GM12864 (cell line): ENCODE results near the gene EOGT.

ENCODE experiments used
- DNase-seq: peaks from one replicate; pipeline ENCODE4 v3.0.0-alpha.2; 2011; ENCODE audit warnings: low read depth
- H3K4me3 ChIP-seq: 2 replicates; pipeline ENCODE4 v1.5.1; 2011; ENCODE audit warnings: mild to moderate bottlenecking, low read depth, low read length, control low read depth
- TF ChIP-seq, protein P1 (sequence below): IDR thresholded peaks from 2 replicates; pipeline ENCODE4 v1.5.1; 2011; ENCODE audit warnings: low read depth, mild to moderate bottlenecking, moderate library complexity, low read length, control low read depth, inconsistent platforms; ENCODE audit errors: missing control alignments

Gene EOGT

DNA sequence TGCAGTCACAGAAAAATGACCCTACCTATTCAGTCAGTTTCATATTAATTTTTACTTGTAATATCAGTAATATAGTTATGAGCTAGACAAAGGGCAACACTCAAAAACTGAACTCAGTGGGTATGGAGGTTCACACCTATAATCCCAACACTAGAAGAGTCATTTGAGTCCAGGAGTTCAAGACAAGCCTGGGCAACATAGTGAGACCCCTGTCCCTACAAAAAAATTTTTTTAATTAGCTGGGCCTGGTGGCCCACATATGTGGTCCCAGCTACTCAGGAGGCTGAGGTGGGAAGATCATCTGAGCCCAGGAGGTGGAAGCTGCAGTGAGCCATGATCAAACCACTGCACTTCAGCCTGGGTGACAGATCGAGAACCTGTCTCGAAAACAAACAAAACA lies 35.5 kb upstream of the EOGT start:
- TF ChIP-seq, protein P1, sequence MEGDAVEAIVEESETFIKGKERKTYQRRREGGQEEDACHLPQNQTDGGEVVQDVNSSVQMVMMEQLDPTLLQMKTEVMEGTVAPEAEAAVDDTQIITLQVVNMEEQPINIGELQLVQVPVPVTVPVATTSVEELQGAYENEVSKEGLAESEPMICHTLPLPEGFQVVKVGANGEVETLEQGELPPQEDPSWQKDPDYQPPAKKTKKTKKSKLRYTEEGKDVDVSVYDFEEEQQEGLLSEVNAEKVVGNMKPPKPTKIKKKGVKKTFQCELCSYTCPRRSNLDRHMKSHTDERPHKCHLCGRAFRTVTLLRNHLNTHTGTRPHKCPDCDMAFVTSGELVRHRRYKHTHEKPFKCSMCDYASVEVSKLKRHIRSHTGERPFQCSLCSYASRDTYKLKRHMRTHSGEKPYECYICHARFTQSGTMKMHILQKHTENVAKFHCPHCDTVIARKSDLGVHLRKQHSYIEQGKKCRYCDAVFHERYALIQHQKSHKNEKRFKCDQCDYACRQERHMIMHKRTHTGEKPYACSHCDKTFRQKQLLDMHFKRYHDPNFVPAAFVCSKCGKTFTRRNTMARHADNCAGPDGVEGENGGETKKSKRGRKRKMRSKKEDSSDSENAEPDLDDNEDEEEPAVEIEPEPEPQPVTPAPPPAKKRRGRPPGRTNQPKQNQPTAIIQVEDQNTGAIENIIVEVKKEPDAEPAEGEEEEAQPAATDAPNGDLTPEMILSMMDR: no peak
- DNase-seq: no peak

DNA sequence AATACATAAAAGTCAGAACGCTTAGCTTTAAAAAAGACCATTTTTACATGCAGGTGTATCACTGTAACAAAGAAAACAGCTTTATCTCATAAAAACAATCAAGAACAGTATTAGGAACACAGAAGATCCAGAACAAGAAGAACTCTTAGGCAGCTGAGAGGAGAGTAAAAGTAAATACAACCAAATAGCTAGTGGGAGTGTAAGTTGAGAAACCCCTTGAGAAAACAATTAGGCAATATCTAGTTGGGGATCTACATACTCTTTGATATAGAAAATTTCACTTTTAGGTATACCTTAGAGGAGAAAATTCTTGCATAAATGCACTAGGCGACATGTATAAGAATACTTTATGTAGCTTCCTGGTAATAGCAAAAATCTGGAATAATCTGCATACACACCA lies 31.1 kb upstream of the EOGT start:
- TF ChIP-seq, protein P1: no peak
- DNase-seq: no peak
- no peak overlapping the region for H3K4me3 ChIP-seq

More for the DNA sequence above, 35.5 kb upstream of the EOGT start:
- H3K4me3 ChIP-seq: no peak overlapping the region

DNA sequence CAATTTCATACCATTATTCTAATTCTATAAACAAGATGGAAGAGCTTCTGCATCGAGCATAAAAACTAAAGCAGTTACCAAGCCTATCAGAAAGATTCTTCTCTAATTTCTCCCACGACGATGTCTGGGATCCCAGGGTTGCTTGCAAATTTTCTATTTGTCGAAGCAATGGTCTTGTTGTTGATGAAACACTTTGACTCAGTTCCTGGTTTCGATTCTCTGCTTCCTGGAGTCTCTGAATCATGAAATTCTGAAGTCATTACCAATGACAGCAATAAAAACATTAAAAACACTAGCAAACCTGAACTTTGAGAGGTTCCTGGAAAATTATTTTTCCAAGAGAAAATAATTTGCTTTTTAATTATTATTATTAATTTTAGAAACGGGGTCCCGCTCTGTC lies 20.0 kb upstream of the EOGT start:
- no peak for DNase-seq
- TF ChIP-seq, protein P1: no peak
- no peak overlapping the region for H3K4me3 ChIP-seq

DNA sequence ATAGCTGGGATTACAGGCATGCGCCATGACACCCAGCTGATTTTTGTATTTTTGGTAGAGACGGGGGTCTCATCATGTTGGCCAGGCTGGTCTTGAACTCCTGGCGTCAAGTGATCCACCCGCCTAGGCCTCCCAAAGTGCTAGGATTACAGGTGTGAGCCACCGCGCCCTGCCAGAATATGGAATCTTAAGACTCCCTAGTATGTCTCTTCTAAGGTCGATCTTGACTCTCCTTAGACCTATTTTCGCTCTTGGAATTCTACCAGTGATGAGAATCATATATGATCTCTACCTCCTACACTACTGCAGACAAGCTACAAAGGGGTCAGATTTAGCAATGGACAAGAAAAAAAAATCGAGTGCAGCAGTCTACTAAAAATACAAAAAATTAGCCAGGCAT lies 19.3 kb upstream of the EOGT start:
- no peak overlapping the region for H3K4me3 ChIP-seq
- TF ChIP-seq, protein P1: no peak
- DNase-seq: no peak

DNA sequence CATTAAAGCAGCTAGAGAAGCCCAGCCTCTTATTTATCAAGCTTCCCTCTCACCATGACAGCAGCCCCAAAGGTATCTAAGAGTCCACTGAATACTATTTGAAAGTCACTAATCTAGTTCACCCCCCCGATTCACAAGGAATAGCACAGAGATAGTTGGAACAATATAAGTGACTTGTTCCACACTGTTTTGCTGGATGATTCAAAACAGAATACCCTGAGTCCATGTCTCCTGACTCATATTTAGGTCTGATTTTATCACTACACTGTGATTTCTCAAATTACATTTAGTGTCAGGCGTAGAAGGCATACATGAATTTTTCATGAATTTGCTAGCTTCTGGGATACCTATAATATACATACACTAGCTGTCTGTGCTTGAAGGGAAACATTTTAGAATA lies 18.7 kb upstream of the EOGT start:
- no peak for DNase-seq
- no peak overlapping the region for H3K4me3 ChIP-seq
- TF ChIP-seq, protein P1: no peak

DNA sequence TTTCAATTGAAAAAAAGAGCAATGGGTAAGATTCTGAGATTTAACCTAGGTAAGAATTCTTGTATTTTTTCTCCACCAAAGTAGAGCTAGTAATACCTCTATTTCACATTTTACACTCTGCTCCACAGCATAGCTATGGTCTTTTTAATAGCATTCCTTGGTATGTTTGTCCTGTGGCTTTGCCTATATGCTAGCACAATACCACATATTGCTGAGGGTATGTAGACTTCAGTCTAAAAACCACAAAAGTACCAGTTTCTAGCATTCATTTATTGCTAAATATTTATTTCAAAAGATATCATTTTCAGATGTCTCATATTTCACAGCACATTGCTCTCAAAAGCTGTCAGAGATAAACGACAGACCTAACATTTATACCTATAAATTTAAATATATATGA lies 18.2 kb upstream of the EOGT start:
- TF ChIP-seq, protein P1: no peak
- no peak overlapping the region for H3K4me3 ChIP-seq
- DNase-seq: no peak

DNA sequence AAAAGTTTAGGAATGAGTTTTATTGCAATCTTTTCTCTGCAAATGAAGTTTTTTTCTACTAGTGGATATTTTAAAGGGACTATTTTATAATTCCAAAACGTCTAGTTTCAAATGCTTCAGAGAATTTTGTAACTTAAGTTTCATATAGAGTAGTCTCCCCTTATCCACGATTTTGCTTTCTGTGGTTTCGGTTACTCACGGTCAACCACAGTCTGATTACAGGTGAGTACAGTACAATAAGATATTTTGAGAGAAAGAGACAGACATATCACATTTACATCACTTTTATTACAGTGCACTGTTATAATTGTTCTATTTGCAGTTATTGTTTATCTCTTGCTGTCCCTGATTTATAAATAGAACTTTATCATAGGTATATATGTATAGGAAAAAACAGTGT lies 7.4 kb upstream of the EOGT start:
- DNase-seq: no peak
- no peak overlapping the region for H3K4me3 ChIP-seq
- TF ChIP-seq, protein P1: no peak
